ENCODE data around the gene FCN3.

FCN3 gene

DNA sequence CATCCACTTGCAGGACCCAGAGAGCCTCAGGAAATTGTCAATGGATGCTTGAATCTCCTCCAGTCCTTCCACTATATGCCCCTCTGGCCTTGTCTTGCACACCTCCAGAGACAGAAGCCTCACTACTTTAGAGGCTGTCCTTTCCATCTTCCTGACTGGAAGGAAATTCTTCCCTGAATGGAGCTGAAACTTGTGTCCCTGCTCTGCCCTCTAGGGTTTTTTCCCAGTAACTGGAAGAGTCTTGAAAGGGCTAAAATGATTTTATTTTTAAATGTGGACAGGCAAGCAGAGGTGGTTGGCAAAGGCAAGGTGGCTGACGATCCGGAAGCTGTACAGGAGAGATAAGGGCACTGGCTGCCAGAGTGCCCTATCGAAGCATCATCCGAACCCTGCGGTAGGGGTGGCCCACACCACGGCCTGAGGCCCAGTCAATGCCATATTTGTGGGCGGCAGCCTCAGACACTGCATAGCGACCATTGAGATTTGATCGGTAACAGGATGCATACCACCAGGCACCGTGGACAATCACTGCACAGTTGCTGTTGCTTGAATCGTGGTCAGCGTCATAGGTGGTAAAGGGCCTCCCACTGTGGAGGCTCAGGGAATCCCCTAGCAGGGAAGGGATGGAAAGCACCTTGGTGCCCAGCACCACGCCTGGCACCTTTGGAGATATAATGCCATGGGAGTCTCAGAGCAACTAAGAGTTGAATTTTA is 5.6 kb downstream of the FCN3 start:
- H3K9me2 ChIP-seq (replicated peaks; ENCODE audit: insufficient read depth, low read length): no peaks in the 10 kb centered on the region
- no peak overlapping the region for H3K9ac ChIP-seq (ENCODE audit: low read length)
- no peaks in the 10 kb centered on the region for H3K36me3 ChIP-seq (ENCODE audit: low read length)
- peaks cover 4% of the 10 kb centered on the region; the same call in 1 of the 2 replicates for H3F3A ChIP-seq (ENCODE audit: insufficient read depth)
- no peak overlapping the region for H3K27ac ChIP-seq (ENCODE audit: low read depth, low read length)
- H3K9me3 ChIP-seq (ENCODE audit: insufficient read depth, low read length): no peaks in the 10 kb centered on the region
- H2AFZ ChIP-seq (ENCODE audit: low read depth, low read length, severe bottlenecking): no peak overlapping the region
- no peak overlapping the region for H3K4me2 ChIP-seq (ENCODE audit: low read depth, low read length, poor library complexity, severe bottlenecking)
- no peak for TF ChIP-seq EZH2phosphoT487 (conservative IDR thresholded peaks at IDR 0.05; ENCODE audit: low read length)
- TF ChIP-seq, protein P1, sequence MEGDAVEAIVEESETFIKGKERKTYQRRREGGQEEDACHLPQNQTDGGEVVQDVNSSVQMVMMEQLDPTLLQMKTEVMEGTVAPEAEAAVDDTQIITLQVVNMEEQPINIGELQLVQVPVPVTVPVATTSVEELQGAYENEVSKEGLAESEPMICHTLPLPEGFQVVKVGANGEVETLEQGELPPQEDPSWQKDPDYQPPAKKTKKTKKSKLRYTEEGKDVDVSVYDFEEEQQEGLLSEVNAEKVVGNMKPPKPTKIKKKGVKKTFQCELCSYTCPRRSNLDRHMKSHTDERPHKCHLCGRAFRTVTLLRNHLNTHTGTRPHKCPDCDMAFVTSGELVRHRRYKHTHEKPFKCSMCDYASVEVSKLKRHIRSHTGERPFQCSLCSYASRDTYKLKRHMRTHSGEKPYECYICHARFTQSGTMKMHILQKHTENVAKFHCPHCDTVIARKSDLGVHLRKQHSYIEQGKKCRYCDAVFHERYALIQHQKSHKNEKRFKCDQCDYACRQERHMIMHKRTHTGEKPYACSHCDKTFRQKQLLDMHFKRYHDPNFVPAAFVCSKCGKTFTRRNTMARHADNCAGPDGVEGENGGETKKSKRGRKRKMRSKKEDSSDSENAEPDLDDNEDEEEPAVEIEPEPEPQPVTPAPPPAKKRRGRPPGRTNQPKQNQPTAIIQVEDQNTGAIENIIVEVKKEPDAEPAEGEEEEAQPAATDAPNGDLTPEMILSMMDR (IDR thresholded peaks at IDR 0.05; ENCODE audit: insufficient read depth, low read length, poor library complexity, severe bottlenecking): no peak
- no peaks in the 10 kb centered on the region for H4K20me1 ChIP-seq (ENCODE audit: low read depth, low read length)
- no peak overlapping the region for H3K4me3 ChIP-seq (ENCODE audit: insufficient read depth, low read length, poor library complexity, severe bottlenecking)
- no peaks in the 10 kb centered on the region for H3K79me2 ChIP-seq (ENCODE audit: insufficient read depth, low read length)
- no peaks in the 10 kb centered on the region for H3K27me3 ChIP-seq (ENCODE audit: low read length)

DNA sequence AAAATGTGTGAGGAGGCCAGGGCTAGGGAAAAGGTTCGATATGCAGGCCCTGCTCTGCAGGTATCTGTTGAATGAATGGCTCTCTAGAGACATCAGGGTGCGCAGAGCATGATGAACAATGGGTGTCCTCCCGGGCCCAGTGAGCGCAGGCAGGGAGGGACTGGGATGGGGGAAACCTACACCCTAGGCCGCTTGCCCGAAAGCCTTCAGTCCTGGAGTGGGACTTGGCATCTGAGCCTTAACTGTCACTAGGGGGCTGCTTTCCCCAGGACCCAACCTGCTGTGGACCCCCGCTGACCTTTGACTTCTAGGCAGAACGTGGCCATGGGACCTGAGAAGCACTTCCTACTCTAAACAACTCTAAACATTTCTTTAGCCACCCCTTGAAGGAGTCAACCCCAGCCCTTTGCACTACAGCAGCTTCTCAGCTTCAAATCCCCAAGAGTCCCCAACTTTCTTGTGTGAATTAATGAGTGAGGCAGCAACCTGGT is 7.4 kb downstream of the FCN3 start:
- Histone ChIP-seq H2AFZ (ENCODE audit: low read depth, low read length, severe bottlenecking) (no peak overlapping the region), H3K36me3 (ENCODE audit: low read length) (no peaks in the 10 kb centered on the region), H3K27me3 (ENCODE audit: low read length) (no peaks in the 10 kb centered on the region), H3K9me2 (replicated peaks; ENCODE audit: insufficient read depth, low read length) (no peaks in the 10 kb centered on the region), H3K9me3 (ENCODE audit: insufficient read depth, low read length) (no peaks in the 10 kb centered on the region), H3K4me2 (ENCODE audit: low read depth, low read length, poor library complexity, severe bottlenecking) (no peak overlapping the region), H4K20me1 (ENCODE audit: low read depth, low read length) (no peaks in the 10 kb centered on the region), H3K9ac (ENCODE audit: low read length) (no peak overlapping the region), H3K27ac (ENCODE audit: low read depth, low read length) (no peak overlapping the region), H3K79me2 (ENCODE audit: insufficient read depth, low read length) (no peaks in the 10 kb centered on the region), H3K4me3 (ENCODE audit: insufficient read depth, low read length, poor library complexity, severe bottlenecking) (no peak overlapping the region), H3F3A (ENCODE audit: insufficient read depth) (peaks cover 4% of the 10 kb centered on the region; the same call in 1 of the 2 replicates)
- TF ChIP-seq, protein P1 (IDR thresholded peaks at IDR 0.05; ENCODE audit: insufficient read depth, low read length, poor library complexity, severe bottlenecking): no peak
- no peak for TF ChIP-seq EZH2phosphoT487 (conservative IDR thresholded peaks at IDR 0.05; ENCODE audit: low read length)

DNA sequence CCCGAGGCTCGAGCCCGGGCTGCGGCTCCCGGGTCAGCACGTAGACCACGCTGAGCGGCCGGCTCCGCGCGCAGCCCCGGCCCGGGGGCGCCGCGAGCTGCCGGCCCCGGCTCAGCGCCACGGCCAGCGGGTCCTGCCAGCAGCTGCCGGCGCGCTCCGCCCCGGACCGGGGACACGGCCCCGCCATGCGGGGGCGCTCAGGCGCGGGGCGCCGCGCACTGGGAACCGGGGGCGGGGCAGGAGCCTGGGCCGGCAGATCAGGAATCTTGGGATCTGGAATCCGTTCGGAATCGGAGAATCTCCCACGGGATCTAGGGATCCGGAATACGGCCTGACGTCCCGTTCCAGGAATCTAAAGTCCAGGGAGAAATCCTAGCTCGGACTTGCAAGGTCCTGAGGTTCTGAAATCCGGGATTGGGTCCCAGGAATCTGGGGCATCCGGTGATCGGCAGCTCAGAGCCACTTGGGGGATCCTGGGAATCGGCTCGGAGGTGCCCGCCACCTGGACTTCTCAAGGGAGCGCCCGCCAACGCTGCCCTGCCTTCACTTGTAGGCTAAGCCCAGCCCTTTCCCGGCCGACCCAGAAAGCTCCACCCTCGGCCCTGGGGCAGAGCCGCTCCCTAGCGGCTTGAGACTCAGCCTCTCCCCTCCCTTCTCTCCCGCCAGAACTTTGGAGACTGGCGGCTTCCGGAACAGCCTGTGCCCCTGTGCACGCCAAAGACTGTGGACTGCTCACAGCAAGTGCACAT is 8.0 kb downstream of the FCN3 start, which contains the start of gene MAP3K6:
TSS of gene MAP3K6 (minus strand) at position 551 of the 749 bp plus-strand sequence. CDS start at position 187, 364 bp downstream.
- H3K36me3 ChIP-seq (ENCODE audit: low read length): no peaks in the 10 kb centered on the region
- peak within 1 kb of the TSS; percentile 72 for H2AFZ ChIP-seq (ENCODE audit: low read depth, low read length, severe bottlenecking)
- H3K4me3 ChIP-seq (ENCODE audit: insufficient read depth, low read length, poor library complexity, severe bottlenecking): peak within 1 kb of the TSS; percentile 67
- H3F3A ChIP-seq (ENCODE audit: insufficient read depth): peaks cover 4% of the 10 kb centered on the region; the same call in 1 of the 2 replicates
- H4K20me1 ChIP-seq (ENCODE audit: low read depth, low read length): no peaks in the 10 kb centered on the region
- TF ChIP-seq, protein P1 (IDR thresholded peaks at IDR 0.05; ENCODE audit: insufficient read depth, low read length, poor library complexity, severe bottlenecking): peak; percentile 24
- no peak for TF ChIP-seq EZH2phosphoT487 (conservative IDR thresholded peaks at IDR 0.05; ENCODE audit: low read length)
- H3K9me3 ChIP-seq (ENCODE audit: insufficient read depth, low read length): no peaks in the 10 kb centered on the region
- H3K4me2 ChIP-seq (ENCODE audit: low read depth, low read length, poor library complexity, severe bottlenecking): peak within 1 kb of the TSS; percentile 92
- H3K9me2 ChIP-seq (replicated peaks; ENCODE audit: insufficient read depth, low read length): no peaks in the 10 kb centered on the region
- no peaks in the 10 kb centered on the region for H3K79me2 ChIP-seq (ENCODE audit: insufficient read depth, low read length)
- H3K27me3 ChIP-seq (ENCODE audit: low read length): no peaks in the 10 kb centered on the region
- H3K9ac ChIP-seq (ENCODE audit: low read length): peak within 1 kb of the TSS; percentile 55
- H3K27ac ChIP-seq (ENCODE audit: low read depth, low read length): no peak within 1 kb of the TSS

All from SU-DHL-6 (cell line).